Activated naive CD4-positive, alpha-beta T cell treated with anti-CD3 and anti-CD28 coated beads, Interleukin-2, amount 50 U/mL, for 16 hours (primary cell): ENCODE measurements around the gene MXD4.
A peak's percentile ranks its signal among the peaks of the same experiment; 100 is the strongest.
"Not testable (repeated sequence)": the region's sequence is repeated elsewhere in the genome, so short reads cannot be mapped to it uniquely, and the experiment has no call there.

Experiments
- DNase-seq: peaks from one replicate; pipeline ENCODE4 v3.0.0-alpha.2; 2020

The MXD4 gene

DNA sequence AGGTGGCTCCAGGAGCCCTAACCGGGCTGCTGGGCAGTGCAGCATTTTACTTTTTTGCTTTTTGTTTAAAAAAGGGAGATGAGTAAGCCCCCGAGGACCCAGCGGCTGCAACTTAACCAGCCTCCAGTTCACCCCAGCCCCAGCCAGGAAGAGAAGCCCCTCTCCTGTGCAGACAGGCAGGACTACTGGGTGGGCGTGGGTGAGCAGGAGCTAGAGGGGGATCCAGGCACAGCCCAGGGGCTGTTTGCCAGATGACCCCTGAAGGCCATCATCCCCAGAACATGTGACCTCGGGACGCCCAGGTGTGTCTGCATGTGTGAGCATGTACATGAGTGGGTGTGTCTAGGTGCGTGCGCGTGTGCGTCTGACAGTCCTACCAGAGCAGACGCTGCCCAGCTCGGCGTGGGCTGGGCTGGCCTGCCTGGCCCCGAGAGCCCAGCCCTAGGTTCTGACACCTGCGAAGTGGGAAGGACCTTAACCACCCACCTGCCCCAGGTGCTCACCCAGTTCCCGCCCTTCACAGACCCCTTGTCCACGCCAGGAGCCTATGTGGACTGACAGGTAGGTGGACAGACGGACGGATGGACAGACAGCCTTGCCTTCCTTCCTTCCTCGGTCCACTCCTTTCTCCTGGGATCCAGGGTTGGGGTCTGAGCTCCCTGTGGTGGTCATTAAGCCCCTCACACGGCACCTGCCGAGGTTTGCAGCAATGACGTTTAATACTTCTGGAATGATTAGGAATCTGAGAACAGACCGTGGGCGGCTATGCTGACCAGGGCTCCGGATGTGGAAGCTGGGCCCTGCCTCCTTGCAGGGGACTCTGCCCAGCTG is 12.2 kb downstream of the MXD4 start:
- no peak for DNase-seq

GRCh38 chr4:2248821-2249261 is 13.1 kb downstream of the MXD4 start:
- DNase-seq = no peak

- no peak for DNase-seq
Observed at GRCh38 chr4:2248044-2248780, 13.7 kb downstream of the MXD4 start.

DNA sequence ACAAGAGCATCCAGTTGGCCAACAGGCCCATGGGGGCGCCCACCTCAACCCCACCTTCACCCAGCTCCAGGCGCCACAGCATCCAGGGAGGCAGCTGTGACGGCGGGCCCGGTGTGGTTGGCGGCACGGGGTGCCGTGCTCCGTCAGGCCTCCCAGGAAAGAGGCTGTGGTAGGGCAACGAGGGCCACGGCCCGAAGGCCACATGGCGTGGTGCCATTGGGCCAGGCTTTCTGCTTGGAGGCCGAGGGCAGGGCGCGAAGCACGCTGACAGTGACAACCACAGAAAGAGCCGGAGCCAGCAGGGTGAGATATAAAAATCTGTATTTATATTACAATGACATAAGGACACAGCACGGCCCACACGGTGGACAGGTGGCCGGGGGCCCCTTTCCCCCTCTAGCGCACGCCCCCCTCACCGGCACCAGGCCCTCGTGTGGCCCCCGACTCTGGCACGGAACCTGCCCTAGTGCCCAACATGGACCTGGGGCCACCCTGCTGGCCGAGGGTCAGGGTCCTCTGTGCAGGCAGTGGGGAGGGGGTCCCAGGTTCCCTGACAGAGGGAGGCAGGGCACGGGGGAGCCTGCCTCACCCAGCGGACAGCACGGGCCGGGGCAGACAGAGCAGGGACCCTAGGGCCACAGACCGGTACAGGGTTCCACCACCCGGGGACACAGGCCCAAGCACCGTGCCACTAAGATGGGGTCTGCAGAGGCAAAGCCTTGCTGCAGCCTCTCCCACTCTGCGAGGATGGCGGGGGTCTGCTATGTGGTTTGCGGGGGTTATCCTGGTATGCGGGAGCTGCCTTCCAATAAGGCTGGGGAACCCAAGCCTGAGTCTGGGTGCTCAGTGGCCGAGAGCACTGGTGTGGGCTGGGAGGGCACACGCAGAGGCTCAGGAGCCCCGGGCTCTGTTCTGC is 14.5 kb downstream of the MXD4 start:
- peak; percentile 10 for DNase-seq

DNA sequence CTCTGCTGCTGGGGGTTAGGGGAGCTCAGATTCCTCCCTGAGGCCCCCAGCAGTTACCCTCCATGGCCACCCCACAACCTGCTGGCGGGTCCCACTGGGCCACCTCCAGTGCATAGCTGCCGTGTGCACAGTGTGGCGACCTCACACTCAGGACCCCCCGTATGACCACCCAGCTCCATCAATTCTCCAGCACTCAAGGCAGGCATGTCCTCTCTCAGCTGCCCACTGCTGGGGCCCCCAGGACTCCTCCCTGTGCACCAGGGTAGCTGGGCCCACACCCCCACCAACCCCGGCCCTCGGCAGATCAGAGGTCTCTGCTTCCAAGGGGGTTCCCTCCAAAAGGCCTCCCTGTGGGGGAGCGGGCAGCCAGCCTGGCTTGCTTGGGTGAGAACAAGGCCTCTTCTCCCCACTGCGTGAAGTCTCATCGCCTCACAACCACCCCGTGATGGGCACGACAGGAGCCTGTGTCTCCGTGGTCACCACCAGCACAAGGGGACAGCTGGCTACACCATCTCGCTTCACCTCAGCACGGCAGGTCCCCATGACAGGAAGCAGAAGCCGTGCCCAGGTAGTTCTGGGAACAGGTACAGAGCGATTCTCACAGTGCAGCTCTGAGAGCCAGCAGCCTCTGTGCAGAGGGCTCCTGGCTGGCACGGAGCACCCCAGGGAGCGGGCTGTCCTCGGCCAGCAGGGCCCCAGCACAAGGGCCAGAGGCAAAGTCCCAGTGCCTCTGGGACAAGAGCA is 15.4 kb downstream of the MXD4 start:
- peak; percentile 10 for DNase-seq

- no peak for DNase-seq
Observed at GRCh38 chr4:2245787-2246275, 16.1 kb downstream of the MXD4 start.

DNA sequence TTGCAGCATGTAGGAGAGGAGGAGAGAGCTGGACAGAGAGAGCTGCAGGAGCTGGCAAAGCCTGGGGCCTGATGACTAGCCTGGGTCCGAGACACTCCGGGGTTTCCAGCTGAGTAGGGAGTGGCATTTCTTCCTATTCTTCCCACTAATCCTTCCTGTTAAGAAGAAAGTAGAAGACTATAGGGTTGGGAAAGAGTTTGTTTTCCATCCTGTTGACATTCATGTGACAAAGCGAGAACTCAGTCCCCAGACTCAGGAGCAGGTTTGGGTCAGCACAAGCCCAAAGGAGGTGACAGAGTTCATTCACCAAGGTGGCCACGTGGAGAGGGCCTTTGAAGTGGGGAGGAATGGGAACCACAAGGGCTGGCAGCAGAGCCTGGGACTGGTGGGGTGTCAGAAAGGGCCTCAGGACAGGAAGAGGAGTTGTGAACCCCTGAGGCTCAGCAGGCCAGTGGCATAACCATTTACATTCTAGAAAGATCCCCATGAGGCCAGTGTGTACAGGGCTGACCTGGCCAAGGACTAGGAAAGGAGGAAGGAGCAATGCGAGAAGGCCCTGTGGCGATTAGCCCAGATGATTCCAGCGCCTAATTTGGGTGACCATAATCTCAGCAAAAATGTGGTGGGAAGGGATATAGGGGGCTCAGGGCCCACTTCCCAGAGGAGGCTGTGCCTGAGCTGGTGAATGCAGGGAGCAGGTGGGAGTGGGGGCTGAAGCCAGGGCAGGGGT is 16.7 kb downstream of the MXD4 start:
- no peak for DNase-seq

DNA sequence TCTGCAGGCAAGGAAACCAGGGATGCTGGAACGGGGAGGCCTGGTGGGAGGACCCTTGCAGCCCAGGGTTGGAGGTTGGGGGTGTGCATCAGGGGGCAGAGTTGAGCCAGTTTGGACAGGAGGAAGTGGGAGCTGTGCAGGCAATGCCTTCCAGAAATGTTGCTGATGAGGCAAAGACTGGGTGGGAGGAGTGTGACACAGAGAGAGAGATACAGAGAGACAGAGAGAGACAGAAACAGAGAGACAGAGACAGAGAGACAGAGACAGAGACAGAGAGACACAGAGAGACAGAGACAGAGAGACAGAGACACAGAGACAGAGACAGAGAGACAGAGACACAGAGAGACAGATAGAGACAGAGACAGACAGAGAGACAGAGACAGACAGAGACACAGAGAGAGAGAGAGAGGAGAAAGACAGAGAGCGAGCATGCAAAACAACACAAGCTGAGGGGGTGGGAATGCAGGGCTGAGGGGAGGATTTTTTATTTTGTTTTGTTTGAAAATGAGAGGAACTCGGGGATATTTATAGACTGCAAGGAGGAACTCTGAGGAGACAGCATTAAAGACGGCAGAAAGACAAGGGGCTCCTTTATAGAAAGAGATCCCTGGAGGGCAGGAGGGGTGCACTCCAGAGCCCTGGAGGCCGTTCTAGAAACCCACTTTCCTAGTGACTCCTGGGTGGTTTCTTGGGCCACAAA is 18.1 kb downstream of the MXD4 start:
- DNase-seq = no peak

DNA sequence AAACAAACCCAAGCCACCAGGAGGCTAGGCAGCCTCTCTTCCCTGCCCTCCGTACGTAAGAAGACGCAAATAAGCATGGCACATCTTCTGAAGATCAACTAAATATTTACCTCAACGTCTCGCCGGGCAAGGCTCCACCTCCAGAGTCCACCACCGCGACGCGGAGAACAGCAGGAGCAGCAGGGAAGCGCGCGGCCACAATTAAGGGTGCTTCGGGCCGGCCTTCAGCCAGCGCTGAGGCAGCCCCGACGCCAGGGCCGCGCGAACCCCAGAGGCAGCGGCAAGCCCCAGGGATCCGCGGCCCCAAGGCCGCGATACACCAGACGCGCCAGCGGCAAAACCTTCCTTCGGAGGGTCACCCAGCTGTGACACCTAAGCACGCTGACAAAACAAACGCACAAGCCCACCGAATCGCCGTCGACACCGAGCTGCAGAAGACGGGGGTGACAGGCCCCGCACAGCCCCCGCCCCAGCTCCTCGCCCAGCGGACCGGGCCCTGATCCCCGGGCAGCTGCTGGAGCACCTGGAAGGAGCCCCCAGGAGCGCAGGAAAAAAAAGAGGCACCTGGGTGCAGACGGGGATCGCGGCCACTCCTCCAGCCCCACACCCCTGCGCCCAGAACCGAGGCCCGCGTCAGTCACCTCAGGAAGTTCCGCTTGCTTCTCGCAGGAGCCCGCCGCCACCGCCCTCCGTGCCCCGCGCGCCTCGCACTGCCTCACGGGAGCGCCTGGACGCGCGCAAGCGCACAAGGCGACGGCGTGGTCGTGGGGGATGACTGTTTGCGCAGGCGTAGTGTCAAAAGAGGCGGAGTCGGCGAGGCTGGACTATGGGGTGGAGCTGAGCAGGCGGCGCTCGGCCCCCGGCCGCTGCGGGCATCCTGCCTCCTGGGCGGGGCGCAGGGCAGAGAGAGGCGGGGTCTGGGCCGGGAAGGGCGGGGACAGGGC is 20.2 kb downstream of the MXD4 start, which contains the start of the genes HAUS3 and POLN:
Gene HAUS3, minus strand, starts transcription at position 712 of the 944 bp plus-strand sequence. CDS start 1,175 bp downstream, outside the sequence.
Gene POLN, minus strand, starts transcription at position 712 of the 944 bp plus-strand sequence. CDS start 12,890 bp downstream, outside the sequence.
- peak; percentile 99 for DNase-seq

DNA sequence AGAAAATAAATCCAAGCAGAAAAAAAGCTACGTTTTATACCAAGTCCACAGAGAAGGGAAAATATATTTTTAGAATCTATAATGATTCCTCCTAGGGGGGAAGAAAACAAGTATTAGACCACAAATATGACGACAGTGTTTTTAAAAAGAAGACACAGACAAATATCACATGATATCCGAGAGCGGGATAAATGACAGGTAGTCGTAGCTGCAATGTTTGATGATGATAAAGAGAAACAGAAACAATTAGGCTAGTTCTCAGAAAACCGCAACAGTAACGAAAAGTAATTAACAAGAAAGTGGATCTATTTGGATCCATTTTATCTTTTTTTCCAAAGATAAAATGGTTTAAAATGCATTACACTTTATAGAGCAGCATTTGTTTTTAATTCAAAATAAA is 20.9 kb downstream of the MXD4 start:
- DNase-seq = no peak

GRCh38 chr4:2236944-2237666 is 24.8 kb downstream of the MXD4 start:
- no peak for DNase-seq

GRCh38 chr4:2231082-2231481 is 30.8 kb downstream of the MXD4 start:
- no peak for DNase-seq

DNA sequence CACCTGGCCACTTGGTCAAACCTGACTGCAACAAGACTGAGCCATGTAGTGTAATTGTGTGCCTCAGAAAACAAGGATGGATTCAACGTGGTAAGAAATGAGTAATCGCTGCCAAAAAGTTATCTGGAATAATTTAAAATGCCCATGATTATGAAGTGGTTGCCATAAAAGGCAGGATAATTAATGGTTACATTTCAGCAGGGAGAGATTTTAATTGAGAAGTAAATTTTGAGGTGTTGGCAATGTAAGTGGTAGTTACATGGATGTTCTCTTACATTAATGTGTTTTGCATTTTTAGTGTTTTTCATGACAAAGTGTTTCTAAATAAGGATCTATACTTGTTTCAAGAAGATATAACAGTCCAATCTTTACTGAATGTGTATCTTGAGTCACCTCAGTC is 35.6 kb downstream of the MXD4 start:
- DNase-seq = no peak

GRCh38 chr4:2222838-2223237 is 39.1 kb downstream of the MXD4 start:
- DNase-seq = no peak

GRCh38 chr4:2221378-2221777 is 40.5 kb downstream of the MXD4 start:
- not testable (repeated sequence) for DNase-seq

- DNase-seq = peak; percentile 80
Observed at GRCh38 chr4:2220016-2220630, 41.8 kb downstream of the MXD4 start.

DNA sequence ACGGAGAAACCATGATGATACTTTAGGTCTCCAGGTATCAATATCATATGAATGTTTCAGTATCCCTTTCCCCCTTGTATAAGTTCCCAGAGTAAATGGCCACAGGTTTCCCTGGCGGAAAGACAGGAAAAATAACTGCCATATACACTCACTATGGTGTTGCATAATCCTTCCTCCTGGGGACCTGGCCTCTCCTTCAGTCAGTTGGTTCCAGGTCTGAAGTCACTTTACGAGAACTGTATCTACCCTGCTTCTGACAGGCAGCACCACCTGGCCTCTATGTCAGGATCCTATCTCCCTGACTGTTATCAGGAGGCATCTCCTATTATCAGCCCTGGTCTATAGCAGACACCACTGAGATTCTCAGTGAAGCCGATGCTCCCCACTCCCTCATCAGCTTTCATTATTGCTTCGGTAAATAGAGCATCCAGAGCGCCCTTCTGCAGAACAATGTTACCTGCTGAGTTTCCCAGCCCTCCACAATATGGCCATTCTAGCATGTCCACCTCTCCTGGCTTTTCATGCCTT is 42.6 kb downstream of the MXD4 start:
- no peak for DNase-seq

- no peak for DNase-seq
Observed at GRCh38 chr4:2218436-2218835, 43.5 kb downstream of the MXD4 start.
